Measurements from ENCODE around the gene SLC25A3.

SLC25A3 gene

DNA sequence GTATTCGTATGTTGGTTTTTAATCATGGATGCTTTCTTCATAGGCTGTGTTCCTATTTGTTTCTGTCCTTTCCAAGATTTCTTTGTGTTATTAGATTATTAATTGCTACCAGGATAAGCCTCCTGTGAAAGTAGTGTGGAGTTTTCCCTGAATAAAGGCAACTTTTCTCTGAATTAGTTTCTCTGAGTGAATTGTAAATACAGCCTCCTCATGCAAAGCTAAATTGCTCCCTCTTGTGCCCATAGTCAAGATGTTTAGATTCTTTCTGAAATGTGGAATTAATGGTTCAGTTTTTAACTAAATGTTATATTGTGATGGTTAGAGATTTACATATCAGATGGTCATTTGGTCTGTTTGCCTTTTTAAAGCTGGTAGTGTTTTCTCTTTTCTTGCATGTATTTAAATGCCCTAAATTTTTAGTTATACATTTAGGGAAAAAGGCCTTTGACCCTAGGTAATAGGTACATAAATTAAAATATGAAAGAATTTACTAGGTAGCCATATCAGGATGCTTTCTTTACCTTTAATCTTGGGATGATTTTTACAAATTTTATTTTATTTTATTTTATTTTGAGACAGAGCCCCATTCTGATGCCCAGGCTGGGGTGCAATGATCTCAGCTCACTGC lies 60.5 kb downstream of the SLC25A3 start:
- DNase-seq (ENCODE audit: insufficient read length, low spot score) (no peak), FAIRE-seq (peak; percentile 78)

Data from GM19239 (cell line).